Stimulated activated CD4-positive, alpha-beta T cell treated with anti-CD3 and anti-CD28 coated beads, Interleukin-1b, Interleukin-23, amount 100 ng/mL, for 1 hour (primary cell): Measurements from ENCODE around the gene PFKFB1.

ENCODE experiments used
- DNase-seq, 2 donors: peaks; one replicate each; pipeline ENCODE4 v3.0.0-alpha.2; 2020; ENCODE audit warnings: low read depth in 2 of 2

Gene PFKFB1

DNA sequence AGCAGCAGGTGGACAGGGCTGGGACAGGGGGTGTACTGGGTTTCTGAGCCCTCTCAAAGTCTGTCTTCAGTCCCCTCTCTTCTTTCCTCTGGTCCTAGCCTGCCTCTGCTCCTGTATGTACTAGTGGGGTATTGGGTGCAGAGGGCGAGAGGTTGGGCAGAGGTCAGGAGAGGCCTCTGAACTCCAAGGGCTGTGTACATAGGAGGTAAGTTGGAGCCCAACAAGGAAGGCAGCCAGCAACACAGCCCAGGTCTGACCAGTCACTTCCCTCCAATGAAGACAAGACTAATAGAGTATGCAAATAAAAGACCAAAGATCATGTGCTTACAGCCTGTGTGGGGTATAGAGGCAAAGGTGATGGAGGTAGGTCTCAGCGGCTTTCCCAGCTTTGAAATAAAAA, at the start of gene PFKFB1:
PFKFB1 (minus strand) TSS at position 90 of the 400 bp plus-strand sequence. CDS start 181 bp downstream, outside the sequence.
- no peak for DNase-seq

DNA sequence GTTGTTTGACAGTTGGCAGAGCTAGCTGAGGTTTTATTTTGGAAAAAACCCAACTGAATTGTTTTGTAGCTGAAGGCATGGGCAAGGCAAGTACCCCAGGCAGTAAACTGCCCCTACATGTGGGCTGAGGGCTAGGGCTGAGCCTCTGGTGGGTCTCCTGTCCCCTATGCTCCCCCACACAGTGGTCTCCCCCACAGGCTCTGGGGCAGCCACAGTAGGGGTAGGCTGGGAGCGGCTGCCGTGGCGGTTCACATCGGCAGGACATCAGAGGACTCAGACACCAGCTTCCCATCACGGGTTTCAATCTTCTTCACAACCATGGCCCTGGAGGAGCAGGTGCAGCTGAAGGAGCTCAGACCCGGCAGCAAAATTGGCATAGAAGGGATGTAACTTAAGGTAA, 47.5 kb upstream of the PFKFB1 start:
- no peak for DNase-seq

DNA sequence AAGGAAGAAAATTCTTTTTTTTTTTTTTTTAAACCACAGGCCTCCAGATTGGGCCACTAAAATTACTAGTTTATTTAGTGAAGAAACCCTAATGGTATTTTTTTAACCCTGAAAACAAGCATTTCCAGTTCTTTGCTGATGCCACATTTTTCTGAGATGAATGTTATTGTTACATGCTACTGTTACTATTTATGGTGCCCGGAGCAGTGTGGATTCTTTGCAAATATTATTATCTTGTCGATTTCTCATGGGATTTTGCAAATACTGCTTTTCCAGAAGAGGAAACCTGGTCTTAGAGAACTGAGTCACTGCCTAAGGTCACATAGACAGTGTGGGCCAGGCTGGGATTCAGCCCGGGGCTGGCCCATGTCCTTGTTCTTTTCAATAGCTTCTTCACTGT, 45.5 kb upstream of the PFKFB1 start:
- no peak for DNase-seq

DNA sequence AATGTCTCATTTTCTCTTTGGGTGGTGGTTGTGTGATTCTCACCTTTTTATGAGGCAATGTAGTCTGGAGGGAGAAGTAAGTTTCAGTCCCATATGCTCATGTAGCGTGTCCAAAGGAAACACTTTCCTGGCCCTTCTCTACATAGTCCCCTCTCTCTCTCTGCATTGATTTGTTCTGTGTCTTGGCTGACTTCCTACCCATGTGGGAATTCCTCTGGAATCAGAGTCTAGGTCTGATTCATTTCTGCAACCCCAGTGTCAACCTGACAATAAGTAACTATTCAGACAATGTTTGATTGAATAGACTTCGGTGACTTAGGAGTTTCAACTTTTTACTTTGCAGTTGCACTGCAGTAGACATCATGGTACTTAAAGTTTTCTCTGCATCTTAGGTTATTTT, 39.4 kb upstream of the PFKFB1 start:
- no peak for DNase-seq

DNA sequence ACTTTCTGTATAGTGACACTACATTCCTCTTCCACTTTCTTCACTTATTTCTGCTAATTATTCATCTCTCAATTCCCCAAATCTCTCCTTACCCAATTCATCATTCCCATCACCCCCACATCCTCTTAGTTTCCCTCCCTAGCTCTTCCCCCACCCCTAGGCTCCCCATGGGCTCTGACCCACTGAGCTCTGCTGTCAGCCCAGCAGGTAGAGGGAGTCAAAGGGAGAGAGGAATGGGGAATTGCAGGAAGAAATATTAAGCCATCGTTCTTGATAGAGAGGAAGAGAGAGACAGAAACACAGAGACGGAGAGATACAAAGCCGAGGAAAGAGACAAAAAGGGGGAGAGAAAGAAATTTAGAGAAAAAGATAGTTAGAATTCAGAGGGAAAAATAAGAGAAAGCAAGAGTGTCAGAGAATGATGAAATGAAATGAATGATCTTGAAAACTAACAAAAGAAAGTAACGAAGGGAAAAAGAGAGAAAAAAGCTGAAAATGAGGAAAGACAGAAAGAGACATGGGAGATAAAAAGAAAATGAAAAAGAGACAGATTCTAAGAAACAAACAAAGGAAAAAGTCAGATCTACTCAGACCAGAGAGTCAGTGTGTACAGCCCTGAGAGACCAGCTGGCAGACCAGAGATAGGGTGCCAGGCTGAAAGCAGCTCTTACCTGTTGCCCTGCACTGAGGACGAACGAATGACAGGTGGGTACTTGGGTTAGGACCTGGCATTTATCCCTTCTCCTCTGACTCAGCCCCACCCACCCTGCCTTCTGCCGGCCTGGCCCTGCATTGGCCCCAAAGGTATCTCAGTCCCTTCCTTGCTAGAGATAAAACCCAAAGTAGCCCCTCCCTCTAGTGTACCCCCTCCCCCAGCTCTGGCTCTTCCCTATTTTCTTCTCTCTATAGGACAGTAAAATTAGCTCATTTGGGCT, 36.5 kb upstream of the PFKFB1 start, which contains the start of gene ALAS2:
ALAS2 (minus strand) TSS at position 707 of the 935 bp plus-strand sequence. CDS start 4,977 bp downstream, outside the sequence.
- DNase-seq: no peak

DNA sequence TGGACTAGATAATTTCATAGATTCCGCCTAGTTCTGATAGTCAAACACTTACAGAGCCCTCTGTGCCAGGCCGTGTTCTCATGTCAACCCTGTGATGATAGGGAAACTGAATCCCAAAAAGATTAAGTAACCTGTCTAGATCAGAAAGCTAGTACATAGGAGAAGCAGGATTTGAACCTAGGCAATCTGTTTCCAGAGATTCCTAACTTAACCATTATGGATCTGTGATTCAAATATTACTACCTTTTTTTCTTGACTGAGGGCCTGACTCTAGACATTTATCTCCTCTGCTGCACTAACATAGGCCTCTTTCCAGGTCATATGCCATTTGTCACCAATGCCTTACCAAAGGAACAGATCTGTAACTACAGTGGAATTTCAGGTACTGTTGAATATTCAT, 35.3 kb upstream of the PFKFB1 start:
- DNase-seq: no peak

DNA sequence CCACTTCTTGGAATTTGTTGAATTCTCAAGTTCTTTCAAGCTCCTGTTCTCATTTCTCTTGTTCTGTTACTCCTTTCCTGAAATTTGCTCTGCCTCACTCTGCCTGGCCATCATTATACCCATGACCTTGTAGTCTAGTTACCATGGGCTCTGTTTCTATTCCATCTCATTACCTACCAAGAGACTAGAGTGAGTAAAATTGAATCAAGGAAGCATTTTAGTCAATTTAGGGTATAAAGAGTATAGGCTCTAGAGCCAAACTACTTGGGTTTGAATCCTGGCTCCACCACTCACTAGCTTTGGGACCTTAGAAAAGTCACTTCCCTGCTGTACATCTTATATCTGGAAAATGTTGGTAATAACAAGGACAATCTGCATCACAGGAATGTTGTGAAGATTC, 34.6 kb upstream of the PFKFB1 start:
- no peak for DNase-seq

DNA sequence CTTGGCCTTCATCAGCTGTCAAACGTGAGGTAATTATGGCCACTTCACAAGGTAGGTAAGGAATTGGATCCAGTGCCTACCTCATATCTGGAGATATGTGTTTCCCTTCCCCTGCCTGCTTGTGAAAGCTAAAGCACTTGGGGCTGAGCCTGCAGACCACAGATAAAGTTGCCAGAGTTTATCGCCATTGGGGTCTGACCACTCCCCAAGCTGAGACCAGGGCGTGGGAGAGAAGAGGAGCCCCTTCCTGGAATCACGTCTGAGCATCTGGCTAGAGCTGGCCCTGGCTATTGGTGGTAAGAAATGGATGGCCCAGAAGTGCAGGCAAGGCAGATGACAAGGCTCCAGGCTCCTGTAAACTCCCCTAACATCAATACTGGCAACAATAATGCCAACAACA, 34.1 kb upstream of the PFKFB1 start:
- no peak for DNase-seq

DNA sequence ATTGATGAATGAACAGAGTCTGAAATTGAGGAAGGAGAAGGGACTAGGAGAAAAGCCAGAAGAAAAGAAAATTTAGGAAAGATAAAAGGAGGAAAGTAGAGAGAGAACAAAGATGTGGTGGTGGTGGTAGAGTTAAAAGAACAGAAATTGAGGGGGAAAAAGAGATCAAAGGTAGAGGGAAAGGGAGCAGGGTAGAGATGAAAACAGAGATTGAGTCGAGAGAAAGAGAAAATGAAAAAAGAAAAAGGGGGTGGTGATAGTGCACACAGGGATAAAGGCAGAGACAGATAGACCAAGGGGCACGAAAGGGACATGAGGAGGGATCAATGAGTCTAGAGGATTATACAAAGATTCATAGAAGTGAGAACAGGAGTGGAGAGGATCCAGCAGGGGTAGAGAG, 32.9 kb upstream of the PFKFB1 start:
- DNase-seq: no peak

DNA sequence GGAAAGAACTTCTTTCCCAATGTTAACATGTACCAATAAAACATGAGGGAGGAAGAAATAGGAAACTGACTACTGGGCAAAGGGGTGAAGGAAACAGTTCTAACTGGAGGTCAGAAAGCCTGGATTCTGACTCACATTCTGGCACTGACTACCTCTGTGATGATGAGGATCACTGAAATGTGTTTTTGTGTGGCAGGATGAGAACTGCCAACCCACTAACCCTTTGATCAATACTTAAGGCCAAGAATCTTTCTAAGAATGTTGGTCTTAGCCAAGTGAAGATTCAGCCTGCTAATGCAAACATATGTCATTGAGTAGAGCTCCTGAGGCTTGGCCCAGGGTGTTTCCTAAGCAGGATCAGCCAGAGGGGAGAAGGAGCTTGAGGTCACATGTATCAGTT, 32.2 kb upstream of the PFKFB1 start:
- no peak for DNase-seq

DNA sequence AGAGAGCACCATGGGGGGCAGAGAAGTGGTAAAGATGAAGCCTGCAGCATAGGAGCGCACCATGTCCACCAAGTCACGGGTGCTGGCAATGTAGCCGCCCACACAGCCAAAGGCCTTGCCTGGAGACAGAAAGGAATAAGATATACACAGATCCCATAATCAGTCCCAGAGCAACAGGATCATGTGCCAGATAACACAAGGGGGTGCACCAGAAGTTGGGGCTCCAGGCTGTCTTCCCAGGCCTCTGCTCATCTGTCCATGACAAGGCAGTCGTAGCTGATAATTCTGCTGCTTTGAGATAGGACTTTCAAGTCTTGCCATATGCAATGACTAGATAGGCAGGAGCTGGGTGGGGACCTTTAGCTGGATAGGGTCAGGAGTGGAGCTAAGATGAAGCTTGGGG, 20.9 kb upstream of the PFKFB1 start:
- no peak for DNase-seq

DNA sequence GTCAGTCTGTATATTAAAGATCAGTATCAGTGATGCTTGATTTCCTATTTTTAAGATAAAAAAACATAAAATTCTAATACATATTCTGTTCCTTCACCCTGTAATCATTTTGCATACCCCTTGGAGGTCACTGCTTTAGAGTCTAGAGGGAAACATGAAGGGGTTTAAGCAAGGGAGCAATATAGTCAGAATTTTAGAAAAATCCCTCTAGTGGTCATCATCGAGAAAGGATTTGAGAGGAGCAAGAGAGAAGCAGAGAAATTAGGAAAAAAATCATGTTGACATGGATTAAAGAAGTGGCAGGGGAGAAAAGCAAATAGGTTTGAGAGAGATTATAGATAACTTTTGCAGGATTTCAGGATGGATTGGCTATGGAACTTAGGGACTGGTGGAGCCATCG, 17.3 kb upstream of the PFKFB1 start:
- DNase-seq: no peak

DNA sequence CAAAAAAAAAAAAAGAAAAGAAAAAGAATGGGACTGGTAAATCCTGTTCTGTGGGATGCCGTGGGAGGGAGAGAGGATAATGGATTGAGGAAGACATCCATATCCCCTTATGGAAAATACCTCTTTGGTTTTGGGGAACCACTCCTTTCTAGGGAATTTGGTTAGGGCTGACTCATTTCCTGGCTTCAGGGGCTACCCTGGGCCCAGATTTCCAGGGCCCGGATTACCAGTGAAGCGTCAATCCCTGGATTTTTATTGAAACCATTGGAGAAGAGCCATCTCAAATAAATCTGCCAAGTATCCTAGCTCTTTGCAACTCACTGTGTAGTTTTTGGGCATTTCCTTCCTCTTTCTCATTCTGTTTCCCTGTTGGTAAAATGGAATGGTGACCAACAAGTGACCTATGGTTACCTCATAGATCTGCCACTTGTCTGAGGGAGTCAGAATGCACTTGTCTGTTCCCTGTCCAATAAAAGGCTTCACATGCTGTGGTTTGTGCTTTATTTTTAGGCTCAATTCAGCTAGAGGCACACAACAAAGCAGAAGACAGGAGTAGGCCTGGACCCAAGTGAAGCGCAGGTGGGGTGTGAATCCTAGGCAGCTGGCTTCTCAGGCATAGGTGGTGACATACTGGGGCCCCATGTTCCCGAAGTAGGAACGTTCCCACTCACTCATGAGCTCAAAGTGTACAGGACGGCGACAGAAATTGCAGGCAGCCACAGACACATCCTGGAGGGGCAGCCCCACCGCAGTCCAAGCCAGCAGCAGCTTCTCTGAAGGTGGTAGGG, 14.8 kb upstream of the PFKFB1 start:
- no peak for DNase-seq

DNA sequence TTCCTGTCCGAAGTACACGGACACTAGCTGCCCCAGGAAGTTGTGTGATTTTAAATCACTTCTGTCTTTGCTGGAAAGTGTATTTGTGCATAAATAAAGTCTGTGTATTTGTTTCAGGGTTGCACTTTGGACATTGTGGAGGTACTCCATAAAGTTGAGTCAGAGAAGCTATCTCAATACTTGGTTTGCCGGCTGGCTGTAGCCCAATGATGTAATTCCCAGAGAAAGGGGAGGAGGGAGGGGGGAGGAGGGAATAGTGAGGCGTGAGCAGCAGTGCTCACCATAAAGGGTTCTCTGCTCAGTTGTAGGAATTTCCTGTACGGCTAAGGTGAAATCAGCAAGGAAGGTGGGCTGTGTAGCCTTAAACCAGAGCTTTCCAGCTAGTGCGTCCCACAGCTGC, 13.7 kb upstream of the PFKFB1 start:
- DNase-seq: no peak

DNA sequence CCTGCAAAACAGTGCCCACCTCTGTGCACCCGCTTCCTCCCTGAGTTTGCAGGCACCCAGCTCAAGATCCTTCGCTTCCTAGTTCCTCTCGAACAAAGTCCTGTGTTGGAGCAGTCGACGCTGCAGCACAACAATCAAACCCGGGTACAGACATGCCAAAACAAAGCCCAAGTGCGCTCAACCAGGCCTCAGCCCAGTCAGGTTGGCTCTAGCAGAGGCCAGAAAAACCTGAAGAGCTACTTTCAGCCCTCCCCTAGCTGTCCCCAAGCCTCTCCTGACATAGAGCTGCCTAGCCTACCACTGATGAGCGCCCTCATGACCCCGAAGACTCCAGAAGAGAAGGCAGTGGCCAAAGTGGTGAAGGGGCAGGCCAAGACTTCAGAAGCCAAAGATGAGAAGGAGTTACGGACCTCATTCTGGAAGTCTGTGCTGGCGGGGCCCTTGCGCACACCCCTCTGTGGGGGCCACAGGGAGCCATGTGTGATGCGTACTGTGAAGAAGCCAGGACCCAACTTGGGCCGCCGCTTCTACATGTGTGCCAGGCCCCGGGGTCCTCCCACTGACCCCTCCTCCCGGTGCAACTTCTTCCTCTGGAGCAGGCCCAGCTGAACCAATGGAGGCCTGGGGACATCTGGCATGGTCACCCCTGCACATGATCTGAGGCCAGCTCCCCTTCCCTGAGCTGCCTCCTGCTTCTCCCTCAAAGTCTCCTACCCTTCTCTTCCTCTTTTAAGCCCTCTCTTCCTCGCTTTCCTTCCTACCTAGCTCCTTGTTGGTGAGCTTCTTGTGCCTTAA, 13.0 kb upstream of the PFKFB1 start:
- DNase-seq: no peak

DNA sequence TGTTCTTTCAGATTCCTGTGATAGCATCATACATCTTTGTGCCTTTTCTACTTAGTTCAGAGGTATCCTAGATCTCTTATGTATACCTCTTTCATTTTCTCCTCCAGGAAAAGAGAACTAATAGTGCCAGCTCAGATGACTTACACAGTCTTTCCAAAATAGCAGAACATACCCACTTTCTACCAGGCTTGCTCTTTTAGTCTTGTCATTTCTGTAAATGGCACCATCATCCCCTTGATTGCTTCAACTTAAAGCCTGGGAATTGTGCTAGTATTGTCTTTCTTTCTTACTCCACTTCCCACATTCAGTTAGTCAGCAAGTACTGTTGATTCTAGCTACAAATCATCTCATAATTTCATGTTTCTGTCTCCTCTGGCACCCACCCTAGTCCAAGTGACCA, 11.3 kb upstream of the PFKFB1 start:
- no peak for DNase-seq

DNA sequence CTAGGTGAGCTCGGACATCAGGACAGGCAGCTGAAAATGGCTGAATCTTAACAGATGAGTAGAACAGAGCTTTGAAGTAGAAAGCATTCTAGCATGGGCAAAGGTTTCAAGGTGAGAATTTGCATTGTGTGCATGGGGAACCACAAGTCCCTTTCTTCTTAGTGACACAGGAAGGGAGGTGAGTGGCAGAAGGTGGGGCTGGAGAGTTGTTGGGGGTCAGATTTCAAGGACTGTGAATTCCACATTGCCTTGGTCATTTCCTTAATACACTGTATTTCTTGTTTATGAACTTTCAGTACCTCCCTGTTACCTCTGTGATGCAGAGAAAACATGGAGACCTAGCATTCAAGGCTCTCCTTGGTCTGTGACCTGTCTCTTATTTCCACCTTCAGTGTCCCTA, 10.2 kb upstream of the PFKFB1 start:
- no peak for DNase-seq

DNA sequence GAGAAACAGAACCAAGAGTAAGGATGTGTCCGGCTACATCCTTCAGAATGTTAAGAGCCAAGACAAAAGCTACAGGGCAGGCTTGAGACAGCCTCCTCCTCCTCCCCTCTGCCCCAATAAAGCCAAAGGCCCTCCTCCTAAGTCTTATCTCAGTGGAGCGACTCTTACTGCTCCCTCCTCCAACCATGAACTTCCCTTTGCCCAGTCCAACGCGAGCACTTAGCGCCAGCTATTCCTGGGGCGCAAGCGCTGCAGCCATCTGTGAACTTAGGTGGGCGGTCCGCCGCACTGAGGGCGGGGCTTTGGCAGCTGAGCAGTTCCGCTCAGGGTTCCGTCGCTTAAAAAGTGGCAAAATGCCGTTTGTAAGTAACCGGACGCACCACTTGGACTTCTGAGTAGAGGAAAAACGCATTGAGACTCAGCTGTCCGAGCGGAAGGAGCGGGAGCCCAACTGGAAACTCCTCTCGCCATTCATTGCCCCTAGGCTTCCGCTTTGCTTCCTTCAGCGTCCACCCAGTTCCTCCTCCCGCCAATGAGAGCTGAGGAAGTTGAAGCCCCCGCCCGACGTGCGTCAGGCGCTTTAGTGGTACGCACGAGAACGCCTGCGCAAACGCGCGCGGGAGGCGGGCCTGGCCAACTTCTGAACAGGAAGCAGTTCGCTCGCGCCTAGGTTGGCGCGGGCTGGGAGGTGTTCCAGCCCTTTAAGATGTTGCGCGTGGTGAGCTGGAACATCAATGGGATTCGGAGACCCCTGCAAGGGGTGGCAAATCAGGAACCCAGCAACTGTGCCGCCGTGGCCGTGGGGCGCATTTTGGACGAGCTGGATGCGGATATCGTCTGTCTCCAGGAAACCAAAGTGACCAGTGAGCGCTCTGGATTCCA, 6.0 kb upstream of the PFKFB1 start, which contains the start of gene APEX2:
APEX2 (plus strand) TSS at position 647 of the 882 bp plus-strand sequence; CDS start at position 707, 60 bp downstream.
- peak; percentile 61 to 66 for DNase-seq

DNA sequence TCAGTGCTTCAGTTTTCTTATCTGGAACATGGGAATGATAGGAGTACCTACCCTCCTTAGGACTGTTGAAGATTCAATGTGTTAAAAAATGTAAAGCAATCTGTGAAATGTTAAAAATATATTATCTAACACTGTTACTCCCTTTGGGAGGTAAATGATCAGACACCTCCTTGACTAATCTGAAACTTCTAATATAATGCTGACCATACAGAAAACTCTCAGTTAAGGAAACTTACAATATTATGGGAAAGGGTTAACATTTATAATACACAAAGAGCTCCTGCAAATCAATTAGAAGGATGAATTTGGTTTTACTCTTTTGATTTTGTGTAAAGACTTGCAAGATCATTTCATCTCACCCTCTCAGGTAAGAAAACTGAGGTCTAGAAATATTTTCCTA, 1.6 kb upstream of the PFKFB1 start:
- DNase-seq: no peak

DNA sequence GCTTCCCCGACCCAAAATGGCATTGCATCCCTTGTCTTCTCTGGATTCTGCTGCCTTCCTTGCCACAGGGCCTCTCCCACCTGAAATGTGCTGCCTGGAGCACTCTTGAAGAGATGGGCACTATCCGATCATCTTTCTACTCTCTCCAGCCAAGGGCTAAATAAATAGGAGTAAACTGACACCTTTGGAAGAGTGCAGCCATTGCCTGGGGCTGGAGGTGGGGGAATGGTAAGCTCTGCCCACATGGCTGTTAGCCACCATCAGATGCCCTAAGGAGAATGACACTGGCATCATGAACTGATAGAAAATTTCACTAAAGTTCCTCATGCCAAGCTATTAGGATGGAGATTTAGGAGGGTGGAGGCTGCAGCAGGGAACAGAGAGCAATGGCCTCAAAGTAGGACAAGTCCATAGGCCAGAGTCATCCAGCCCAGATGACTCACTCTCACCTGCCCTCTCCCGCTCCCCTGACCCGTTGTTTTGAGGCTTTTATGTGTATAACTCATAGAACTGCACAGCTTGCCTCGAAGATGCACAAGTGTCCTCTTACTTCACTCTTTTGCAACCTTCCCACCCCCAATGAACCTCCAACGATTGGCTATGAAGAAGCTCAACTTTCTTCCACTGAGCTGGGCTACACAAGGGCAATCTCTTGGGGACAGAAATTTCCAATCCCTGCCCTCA, 822 bp upstream of the PFKFB1 start:
- no peak for DNase-seq
